ENCODE data around the gene RASAL2. TPM values are rescaled to one million over a fixed set of nuclear protein-coding genes. Genes with fewer than 3 reads are reported as not detected.

The RASAL2 gene
- total and polyA plus RNA-seq, 2 of the 13 experiments (the other 11 are each of a cell fraction or from before 2014, with no cell fraction given) = 5.4 to 5.9 TPM

DNA sequence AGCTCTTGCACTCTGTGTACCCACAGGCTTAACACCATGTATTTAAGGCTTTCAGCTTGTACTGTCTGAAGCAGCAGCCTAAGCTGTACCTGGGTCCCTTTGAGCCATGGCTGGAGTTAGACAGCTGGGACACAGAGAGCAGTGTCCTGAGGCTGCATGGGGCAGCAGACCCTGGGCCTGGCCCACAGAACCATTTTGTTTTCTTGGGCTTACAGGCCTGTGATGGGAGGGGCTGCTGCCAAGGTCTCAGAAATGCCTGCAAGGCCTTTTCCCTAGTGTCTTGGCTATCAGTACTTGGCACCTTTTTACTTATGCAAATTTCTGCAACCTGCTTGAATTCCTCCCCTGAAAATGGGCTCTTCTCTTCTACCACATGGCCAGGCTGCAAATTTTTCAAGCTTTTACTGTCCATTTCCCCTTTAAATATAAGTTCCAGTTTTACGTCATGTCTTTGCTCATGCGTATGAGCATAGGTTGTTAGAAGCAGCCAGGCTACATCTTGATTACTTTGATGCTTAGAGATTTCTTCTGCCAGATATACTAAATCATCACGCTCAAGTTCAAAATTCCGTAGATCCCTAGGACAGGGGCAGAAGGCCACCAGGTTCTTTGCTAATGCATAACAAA, 259.0 kb downstream of the RASAL2 start:
- TF ChIP-seq ISX (CRISPR knock-in tag; conservative IDR thresholded peaks at IDR 0.05) (no peak), ZNF549 (CRISPR knock-in tag; IDR thresholded peaks at IDR 0.05) (no peak), FOSL1 (CRISPR knock-in tag; IDR thresholded peaks at IDR 0.05; ENCODE audit: borderline replicate concordance) (no peak), KAT7 (CRISPR knock-in tag; IDR thresholded peaks at IDR 0.05; ENCODE audit: borderline replicate concordance) (no peak), ZNF567 (CRISPR knock-in tag; IDR thresholded peaks at IDR 0.05; ENCODE audit: borderline replicate concordance) (no peak), ZKSCAN1 (IDR thresholded peaks at IDR 0.05; ENCODE audit: low read length) (no peak), MAF1 (CRISPR knock-in tag; IDR thresholded peaks at IDR 0.05; ENCODE audit: borderline replicate concordance) (no peak), DNMT1 (CRISPR knock-in tag; IDR thresholded peaks at IDR 0.05) (no peak), REL (CRISPR knock-in tag; conservative IDR thresholded peaks at IDR 0.05) (no peak), SIN3B (IDR thresholded peaks at IDR 0.05; ENCODE audit: low read length) (no peak), MED1 (CRISPR knock-in tag; IDR thresholded peaks at IDR 0.05) (no peak), SP2 (CRISPR knock-in tag; IDR thresholded peaks at IDR 0.05) (no peak), SPEN (CRISPR knock-in tag; IDR thresholded peaks at IDR 0.05; ENCODE audit: low read depth) (no peak), ZNF564 (CRISPR knock-in tag; IDR thresholded peaks at IDR 0.05) (no peak)
- TF ChIP-seq, protein P1, sequence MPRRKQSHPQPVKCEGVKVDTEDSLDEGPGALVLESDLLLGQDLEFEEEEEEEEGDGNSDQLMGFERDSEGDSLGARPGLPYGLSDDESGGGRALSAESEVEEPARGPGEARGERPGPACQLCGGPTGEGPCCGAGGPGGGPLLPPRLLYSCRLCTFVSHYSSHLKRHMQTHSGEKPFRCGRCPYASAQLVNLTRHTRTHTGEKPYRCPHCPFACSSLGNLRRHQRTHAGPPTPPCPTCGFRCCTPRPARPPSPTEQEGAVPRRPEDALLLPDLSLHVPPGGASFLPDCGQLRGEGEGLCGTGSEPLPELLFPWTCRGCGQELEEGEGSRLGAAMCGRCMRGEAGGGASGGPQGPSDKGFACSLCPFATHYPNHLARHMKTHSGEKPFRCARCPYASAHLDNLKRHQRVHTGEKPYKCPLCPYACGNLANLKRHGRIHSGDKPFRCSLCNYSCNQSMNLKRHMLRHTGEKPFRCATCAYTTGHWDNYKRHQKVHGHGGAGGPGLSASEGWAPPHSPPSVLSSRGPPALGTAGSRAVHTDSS (CRISPR knock-in tag; conservative IDR thresholded peaks at IDR 0.05) = no peak
- TF ChIP-seq, protein P2, sequence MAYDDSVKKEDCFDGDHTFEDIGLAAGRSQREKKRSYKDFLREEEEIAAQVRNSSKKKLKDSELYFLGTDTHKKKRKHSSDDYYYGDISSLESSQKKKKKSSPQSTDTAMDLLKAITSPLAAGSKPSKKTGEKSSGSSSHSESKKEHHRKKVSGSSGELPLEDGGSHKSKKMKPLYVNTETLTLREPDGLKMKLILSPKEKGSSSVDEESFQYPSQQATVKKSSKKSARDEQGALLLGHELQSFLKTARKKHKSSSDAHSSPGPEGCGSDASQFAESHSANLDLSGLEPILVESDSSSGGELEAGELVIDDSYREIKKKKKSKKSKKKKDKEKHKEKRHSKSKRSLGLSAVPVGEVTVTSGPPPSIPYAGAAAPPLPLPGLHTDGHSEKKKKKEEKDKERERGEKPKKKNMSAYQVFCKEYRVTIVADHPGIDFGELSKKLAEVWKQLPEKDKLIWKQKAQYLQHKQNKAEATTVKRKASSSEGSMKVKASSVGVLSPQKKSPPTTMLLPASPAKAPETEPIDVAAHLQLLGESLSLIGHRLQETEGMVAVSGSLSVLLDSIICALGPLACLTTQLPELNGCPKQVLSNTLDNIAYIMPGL (CRISPR knock-in tag; IDR thresholded peaks at IDR 0.05; ENCODE audit: borderline replicate concordance in 1 of 2, low read depth in 1 of 2) = no peak
- TF ChIP-seq, protein P3, sequence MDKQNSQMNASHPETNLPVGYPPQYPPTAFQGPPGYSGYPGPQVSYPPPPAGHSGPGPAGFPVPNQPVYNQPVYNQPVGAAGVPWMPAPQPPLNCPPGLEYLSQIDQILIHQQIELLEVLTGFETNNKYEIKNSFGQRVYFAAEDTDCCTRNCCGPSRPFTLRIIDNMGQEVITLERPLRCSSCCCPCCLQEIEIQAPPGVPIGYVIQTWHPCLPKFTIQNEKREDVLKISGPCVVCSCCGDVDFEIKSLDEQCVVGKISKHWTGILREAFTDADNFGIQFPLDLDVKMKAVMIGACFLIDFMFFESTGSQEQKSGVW (CRISPR knock-in tag; IDR thresholded peaks at IDR 0.05; ENCODE audit: borderline replicate concordance) = no peak
- TF ChIP-seq, protein P4, sequence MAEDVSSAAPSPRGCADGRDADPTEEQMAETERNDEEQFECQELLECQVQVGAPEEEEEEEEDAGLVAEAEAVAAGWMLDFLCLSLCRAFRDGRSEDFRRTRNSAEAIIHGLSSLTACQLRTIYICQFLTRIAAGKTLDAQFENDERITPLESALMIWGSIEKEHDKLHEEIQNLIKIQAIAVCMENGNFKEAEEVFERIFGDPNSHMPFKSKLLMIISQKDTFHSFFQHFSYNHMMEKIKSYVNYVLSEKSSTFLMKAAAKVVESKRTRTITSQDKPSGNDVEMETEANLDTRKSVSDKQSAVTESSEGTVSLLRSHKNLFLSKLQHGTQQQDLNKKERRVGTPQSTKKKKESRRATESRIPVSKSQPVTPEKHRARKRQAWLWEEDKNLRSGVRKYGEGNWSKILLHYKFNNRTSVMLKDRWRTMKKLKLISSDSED (CRISPR knock-in tag; IDR thresholded peaks at IDR 0.05) = no peak
- Histone ChIP-seq H4K20me1 (ENCODE audit: insufficient read depth, low read length) (no peaks in the 10 kb centered on the region), H3K27ac (ENCODE audit: extremely low read length, insufficient read depth, low read length) (no peak overlapping the region), H3K4me1 (ENCODE audit: insufficient read depth, low read length) (peaks cover 28% of the 10 kb centered on the region), H3K79me2 (ENCODE audit: insufficient read depth, low read length) (no peaks in the 10 kb centered on the region), H3K4me2 (ENCODE audit: low read depth, low read length) (no peak overlapping the region), H3K9ac (ENCODE audit: insufficient read depth, low read depth, low read length) (no peak overlapping the region), H2AFZ (ENCODE audit: low read length) (no peak overlapping the region), H3K27me3 (ENCODE audit: control insufficient read depth in 1 of 2, insufficient read depth in 2 of 2, low read length in 2 of 2) (no peaks in the 10 kb centered on the region), H3K36me3 (replicated peaks in 1 of 2; ENCODE audit: control insufficient read depth in 1 of 2, insufficient read depth in 2 of 2, low read length in 2 of 2) (no peaks in the 10 kb centered on the region), H3K4me3 (replicated peaks in 1 of 3; ENCODE audit: insufficient read depth in 1 of 3, low read depth in 2 of 3, low read length in 3 of 3) (no peak overlapping the region), H3K9me3 (ENCODE audit: low read length) (no peaks in the 10 kb centered on the region)
- BruUV-seq (replicated peaks) = no TSS peak
- POLR2A ChIA-PET = no interaction called here
- in situ Hi-C loops (cut with HindIII; ENCODE audit: extremely low pct_ligation_motif_present, low pct_unique_long_range_greater_than_20kb) (no loop called here), intact Hi-C loops (cut with micrococcal nuclease; ENCODE audit: unreplicated experiment) (no loop called here)
- DNase-seq (ENCODE audit: low spot score) (no peak), ATAC-seq (no peak), FAIRE-seq (no peak)
- CTCF ChIA-PET (ENCODE audit: low intra/inter-chr PET ratio, low total read pairs) = no interaction called here
- WGBS (ENCODE audit: low lambda C conversion rate) = 91% methylated on average over 4 of the region's 4 CpGs

Measured in HepG2 (cell line).